NB4 (cell line): Measurements from ENCODE around the gene OVOL3.

ENCODE experiments used
- DNase-seq: peaks from one replicate; pipeline ENCODE4 v3.0.0; 2010; ENCODE audit warnings: low read depth
- H3K4me3 ChIP-seq: one replicate; pipeline ENCODE4 v1.5.1; 2011; ENCODE audit warnings: mild to moderate bottlenecking, low read depth, low read length, moderate library complexity
- MYC ChIP-seq: IDR thresholded peaks from 2 replicates; pipeline ENCODE4 v1.6.1; 2011; ENCODE audit warnings: low read depth, low read length
- POLR2A ChIP-seq: IDR thresholded peaks from 2 replicates; pipeline ENCODE4 v1.6.1; 2011; ENCODE audit warnings: mild to moderate bottlenecking; ENCODE audit not compliant: insufficient read length; ENCODE audit errors: extremely low read depth
- TF ChIP-seq, protein P1 (sequence below): IDR thresholded peaks from one replicate; pipeline ENCODE4 v1.5.1; 2012; ENCODE audit warnings: low read depth, low read length
- TF ChIP-seq, protein P2 (sequence below): IDR thresholded peaks from 2 replicates; pipeline ENCODE4 v1.6.1; 2011; ENCODE audit warnings: low read depth, low read length

The OVOL3 gene

DNA sequence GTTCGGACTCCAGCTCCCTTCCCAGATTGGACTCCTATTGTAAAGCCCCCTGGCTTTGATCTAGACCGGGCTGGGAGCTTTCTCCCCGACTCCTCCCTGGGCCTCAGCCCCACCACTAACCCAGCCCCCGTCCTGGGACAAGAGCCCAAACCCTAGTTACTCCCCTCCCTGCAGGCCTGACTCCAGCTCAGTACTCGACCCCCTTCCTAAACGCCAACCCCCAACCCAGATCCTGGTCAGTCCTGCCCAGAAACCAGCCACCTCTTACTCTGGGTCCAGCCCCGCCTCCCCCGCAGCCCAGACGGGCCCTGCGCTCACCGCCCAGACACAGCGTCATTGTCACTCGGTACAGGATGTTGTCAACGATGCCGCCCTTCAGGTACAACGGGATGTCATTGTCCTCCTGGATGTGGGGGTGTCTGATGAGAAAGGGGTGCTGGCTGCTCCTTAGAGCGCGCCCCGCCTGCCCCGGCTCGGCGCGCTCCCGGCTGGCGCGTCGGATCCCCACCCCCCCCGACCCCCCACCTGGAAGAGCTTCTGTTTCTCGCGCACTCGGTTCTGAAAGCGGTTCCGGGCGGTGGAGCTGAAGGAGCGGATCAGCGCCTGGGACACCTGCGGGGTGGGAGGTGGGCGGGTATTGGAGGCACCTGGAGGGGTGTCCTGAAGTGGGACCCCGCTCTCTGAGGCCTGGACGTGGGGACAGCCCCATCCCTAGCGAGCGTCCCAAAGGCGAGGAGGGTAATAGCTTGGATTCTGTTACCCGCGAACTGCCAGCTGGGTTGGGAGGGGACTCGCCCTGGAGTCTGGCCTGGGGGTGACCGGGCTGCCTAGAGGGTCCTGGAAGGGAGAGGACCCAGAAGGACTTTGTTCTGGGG lies 40.4 kb downstream of the OVOL3 start:
- DNase-seq: no peak
- TF ChIP-seq MYC (no peak), POLR2A (no peak)
- TF ChIP-seq, protein P1, sequence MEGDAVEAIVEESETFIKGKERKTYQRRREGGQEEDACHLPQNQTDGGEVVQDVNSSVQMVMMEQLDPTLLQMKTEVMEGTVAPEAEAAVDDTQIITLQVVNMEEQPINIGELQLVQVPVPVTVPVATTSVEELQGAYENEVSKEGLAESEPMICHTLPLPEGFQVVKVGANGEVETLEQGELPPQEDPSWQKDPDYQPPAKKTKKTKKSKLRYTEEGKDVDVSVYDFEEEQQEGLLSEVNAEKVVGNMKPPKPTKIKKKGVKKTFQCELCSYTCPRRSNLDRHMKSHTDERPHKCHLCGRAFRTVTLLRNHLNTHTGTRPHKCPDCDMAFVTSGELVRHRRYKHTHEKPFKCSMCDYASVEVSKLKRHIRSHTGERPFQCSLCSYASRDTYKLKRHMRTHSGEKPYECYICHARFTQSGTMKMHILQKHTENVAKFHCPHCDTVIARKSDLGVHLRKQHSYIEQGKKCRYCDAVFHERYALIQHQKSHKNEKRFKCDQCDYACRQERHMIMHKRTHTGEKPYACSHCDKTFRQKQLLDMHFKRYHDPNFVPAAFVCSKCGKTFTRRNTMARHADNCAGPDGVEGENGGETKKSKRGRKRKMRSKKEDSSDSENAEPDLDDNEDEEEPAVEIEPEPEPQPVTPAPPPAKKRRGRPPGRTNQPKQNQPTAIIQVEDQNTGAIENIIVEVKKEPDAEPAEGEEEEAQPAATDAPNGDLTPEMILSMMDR: no peak
- TF ChIP-seq, protein P2, sequence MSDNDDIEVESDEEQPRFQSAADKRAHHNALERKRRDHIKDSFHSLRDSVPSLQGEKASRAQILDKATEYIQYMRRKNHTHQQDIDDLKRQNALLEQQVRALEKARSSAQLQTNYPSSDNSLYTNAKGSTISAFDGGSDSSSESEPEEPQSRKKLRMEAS: no peak
- H3K4me3 ChIP-seq: no peak overlapping the region

DNA sequence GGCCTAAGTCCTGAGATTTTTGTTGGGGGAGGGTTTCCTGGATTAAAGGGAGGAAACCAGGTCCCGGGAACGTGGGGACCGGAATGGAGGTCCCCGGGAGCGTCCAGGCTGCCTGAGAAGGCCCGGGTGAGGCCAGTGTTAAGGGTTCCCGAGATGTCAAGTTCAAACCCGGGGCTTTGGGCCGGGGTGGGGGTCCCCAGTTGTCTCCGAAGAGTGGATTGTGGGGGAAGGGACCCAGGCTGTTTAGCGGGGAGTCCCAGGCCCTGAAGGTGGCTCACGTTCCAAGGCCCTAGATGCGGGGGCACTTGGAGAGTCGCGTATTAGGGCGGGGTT lies 41.0 kb downstream of the OVOL3 start:
- DNase-seq: no peak
- TF ChIP-seq, protein P1: no peak
- TF ChIP-seq POLR2A (no peak), MYC (no peak)
- TF ChIP-seq, protein P2: no peak
- H3K4me3 ChIP-seq: no peak overlapping the region

GRCh38 chr19:36152352-36153091 lies 41.6 kb downstream of the OVOL3 start, which contains the start of gene COX7A1:
Gene COX7A1, minus strand, starts transcription at chr19:36152447. Its CDS starts 40 bp downstream, at chr19:36152407.
- no peak within 1 kb of the TSS for H3K4me3 ChIP-seq
- no peak for TF ChIP-seq MYC
- TF ChIP-seq, protein P2: no peak
- TF ChIP-seq, protein P1: no peak
- TF ChIP-seq POLR2A: no peak
- no peak for DNase-seq

DNA sequence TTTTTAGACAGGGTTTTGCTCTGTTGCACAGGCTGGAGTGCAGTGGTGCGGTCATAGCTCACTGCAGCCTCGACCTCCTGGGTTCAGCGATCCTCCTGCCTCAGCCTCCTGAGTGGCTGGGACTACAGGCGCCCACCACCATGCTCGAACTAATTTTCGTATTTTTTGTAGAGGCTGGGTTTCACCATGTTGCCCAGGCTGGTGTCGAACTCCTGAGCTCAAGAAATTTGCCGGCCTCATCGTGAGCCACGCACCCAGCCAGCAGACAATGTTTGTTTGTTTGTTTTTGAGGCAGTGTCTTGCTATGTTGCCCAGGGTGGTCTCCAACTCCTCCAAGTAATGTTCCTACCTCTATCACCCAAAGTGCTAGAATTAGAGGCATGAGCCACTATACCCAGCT lies 42.2 kb downstream of the OVOL3 start:
- no peak overlapping the region for H3K4me3 ChIP-seq
- TF ChIP-seq, protein P1: no peak
- TF ChIP-seq, protein P2: no peak
- no peak for TF ChIP-seq POLR2A

DNA sequence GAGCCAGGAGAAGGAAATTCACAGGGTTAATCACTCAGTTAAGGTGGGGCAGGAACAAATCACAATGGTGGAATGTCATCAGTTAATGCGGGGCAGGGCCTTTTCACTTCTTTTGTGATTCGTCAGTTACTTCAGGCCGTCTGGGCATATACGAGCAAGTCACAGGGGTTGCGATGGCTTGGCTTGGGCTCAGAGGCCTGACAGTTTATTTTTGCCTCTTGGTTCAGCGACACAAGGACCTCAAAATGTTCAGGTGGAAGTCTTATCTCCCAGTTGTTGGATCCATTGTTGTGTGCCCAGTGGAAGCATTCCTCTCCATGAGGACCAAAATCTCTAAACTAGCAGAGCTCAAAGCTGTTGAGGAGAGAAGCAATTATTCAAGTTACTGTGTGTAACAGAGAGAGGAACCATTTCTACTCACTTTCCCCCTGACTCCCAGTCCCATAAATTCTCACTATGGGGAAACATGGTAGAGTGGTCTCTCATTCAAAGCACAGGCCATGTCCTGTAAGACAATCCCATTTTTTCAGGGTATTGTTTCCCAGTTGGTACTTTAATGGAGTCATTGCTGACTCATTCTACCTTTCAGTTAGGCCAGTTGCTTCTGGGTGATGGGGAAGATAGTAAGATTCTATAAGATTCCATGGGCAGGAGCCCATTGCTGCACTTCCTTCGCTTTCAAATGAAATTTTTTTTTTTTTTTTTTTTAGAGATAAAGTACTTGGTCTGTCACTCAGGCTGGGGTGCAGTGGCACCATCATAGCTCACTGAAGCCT lies 50.1 kb downstream of the OVOL3 start:
- TF ChIP-seq POLR2A: no peak
- TF ChIP-seq MYC: no peak
- TF ChIP-seq, protein P1: no peak
- TF ChIP-seq, protein P2: no peak
- H3K4me3 ChIP-seq: no peak overlapping the region
- no peak for DNase-seq

More for the DNA sequence above, 42.2 kb downstream of the OVOL3 start:
- no peak for DNase-seq
